OCI-LY7 (cell line): Measurements from ENCODE around the gene DPYSL5.

Experiments used
- CTCF ChIP-seq: fragments of 200-600 bp; sonication (generic); conservative IDR thresholded peaks from 2 replicates; pipeline ENCODE4 v1.5.1; 2014; ENCODE audit warnings: mild to moderate bottlenecking, antibody characterized with exemption, low read length, moderate library complexity, mixed read lengths
- EZH2phosphoT487 ChIP-seq: fragments of 200-600 bp; sonication (generic); IDR thresholded peaks from 2 replicates; pipeline ENCODE4 v1.6.1; 2018; ENCODE audit warnings: low read depth, borderline replicate concordance, mild to moderate bottlenecking, mixed run types, antibody characterized with exemption, low read length, moderate library complexity, mixed read lengths

DNA sequence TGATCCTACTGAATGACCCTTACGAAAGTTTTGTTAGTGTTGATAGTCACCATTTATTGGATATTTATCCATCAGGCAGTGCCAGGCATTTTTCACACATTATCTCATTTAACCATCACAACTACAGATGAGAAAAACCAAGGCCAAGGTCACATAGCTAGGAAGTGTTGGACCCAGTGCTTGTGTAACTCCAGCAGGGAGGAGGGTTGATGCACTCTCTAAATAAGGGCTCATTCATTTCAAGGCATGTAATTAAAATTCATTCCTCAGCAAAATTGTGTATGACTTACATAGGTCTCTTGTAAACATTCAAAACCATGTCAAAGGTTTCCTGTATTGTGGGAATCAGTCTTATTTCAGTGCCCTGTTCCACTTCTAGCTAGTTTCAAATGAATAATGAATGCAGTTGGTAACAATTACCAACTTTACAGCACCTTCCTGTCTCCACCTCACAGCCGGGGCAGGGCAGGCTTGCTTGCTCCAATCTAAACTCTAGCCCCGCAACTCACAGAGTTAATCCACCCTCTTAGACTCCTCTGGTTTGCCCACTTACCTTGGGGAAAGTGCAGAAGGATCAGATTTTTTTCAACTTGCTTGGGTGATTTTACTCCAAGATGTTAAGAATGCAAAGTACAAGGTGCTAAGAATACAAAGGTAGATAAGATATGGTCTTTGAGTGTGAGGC, 116.7 kb downstream of the DPYSL5 start:
- TF ChIP-seq CTCF: no peak
- no peak for TF ChIP-seq EZH2phosphoT487
